Type B pancreatic cell (in vitro differentiated cells): ENCODE results near the gene FBXW12. TPM values are rescaled to one million over a fixed set of nuclear protein-coding genes. Genes with fewer than 3 reads are reported as not detected.
"Not testable (repeated sequence)": the region's sequence is repeated elsewhere in the genome, so short reads cannot be mapped to it uniquely, and the experiment has no call there.

Experiments used
- DNase-seq: peaks from one replicate; pipeline ENCODE4 v3.0.0; 2021; ENCODE audit warnings: mixed read lengths; ENCODE audit not compliant: unreplicated experiment; ENCODE audit errors: extremely low spot score
- H3K27ac Mint-ChIP-seq: 2 replicates; pipeline ENCODE4 v1.8.0; 2021; ENCODE audit warnings: mild to moderate bottlenecking, mixed read lengths
- H3K27me3 Mint-ChIP-seq: 2 replicates; pipeline ENCODE4 v1.8.0; 2021; ENCODE audit warnings: mixed read lengths
- H3K36me3 Mint-ChIP-seq: 2 replicates; pipeline ENCODE4 v1.8.0; 2021; ENCODE audit warnings: mixed read lengths
- H3K4me1 Mint-ChIP-seq: one replicate; pipeline ENCODE4 v1.8.0; 2021; ENCODE audit warnings: mixed read lengths; ENCODE audit not compliant: unreplicated experiment
- H3K4me3 Mint-ChIP-seq: 2 replicates; pipeline ENCODE4 v1.8.0; 2021; ENCODE audit warnings: mild to moderate bottlenecking, mixed read lengths
- H3K9me3 Mint-ChIP-seq: 2 replicates; pipeline ENCODE4 v1.8.0; 2021; ENCODE audit warnings: mixed read lengths
- CTCF ChIP-seq: fragments of 200-600 bp; sonication (generic); conservative IDR thresholded peaks from 2 replicates; pipeline ENCODE4 v1.5.0; 2021; ENCODE audit warnings: antibody characterized with exemption, mild to moderate bottlenecking
- total RNA-seq: library from RNA; stranded (reverse); gene quantifications from 2 replicates; pipeline ENCODE4 v1.2.1, GENCODE V29; 2021; ENCODE audit warnings: low replicate concordance

The FBXW12 gene
- total RNA-seq, 1 donor from 2014 or later: not detected

GRCh38 chr3:48399387-48400172 is 27.6 kb downstream of the FBXW12 start:
- peak; percentile 44 for DNase-seq
- H3K27me3 Mint-ChIP-seq: peaks cover 4% of the 10 kb centered on the region
- no peaks in the 10 kb centered on the region for H3K36me3 Mint-ChIP-seq
- TF ChIP-seq CTCF: no peak
- no peaks in the 10 kb centered on the region for H3K9me3 Mint-ChIP-seq
- peaks cover 5% of the 10 kb centered on the region for H3K4me1 Mint-ChIP-seq
- H3K27ac Mint-ChIP-seq: peak overlapping the region; percentile 75
- H3K4me3 Mint-ChIP-seq: no peak overlapping the region

- Mint-ChIP-seq H3K4me3 (no peak overlapping the region), H3K27me3 (peaks cover under 1% of the 10 kb centered on the region), H3K4me1 (peaks cover 5% of the 10 kb centered on the region), H3K27ac (peak overlapping the region; percentile 84), H3K9me3 (no peaks in the 10 kb centered on the region), H3K36me3 (no peaks in the 10 kb centered on the region)
- peak; percentile 90 for TF ChIP-seq CTCF
- peak; percentile 56 for DNase-seq
These were observed 28.9 kb downstream of the FBXW12 start for GRCh38 chr3:48400824-48401433.

- not testable (repeated sequence) for H3K4me3 Mint-ChIP-seq, DNase-seq, H3K4me1 Mint-ChIP-seq, H3K27ac Mint-ChIP-seq, H3K9me3 Mint-ChIP-seq, H3K36me3 Mint-ChIP-seq, H3K27me3 Mint-ChIP-seq
These were observed 29.4 kb downstream of the FBXW12 start for GRCh38 chr3:48401434-48401901.

- no peak for TF ChIP-seq CTCF
- Mint-ChIP-seq H3K27me3 (no peaks in the 10 kb centered on the region), H3K27ac (peak overlapping the region; percentile 78), H3K4me3 (no peak overlapping the region), H3K36me3 (peaks cover 7% of the 10 kb centered on the region), H3K9me3 (no peaks in the 10 kb centered on the region), H3K4me1 (peaks cover 5% of the 10 kb centered on the region)
- DNase-seq: peak; percentile 56
These were observed 30.3 kb downstream of the FBXW12 start for GRCh38 chr3:48402281-48402732.

GRCh38 chr3:48402907-48403306 is 30.9 kb downstream of the FBXW12 start:
- DNase-seq: peak; percentile 44
- Mint-ChIP-seq H3K4me1 (peaks cover 5% of the 10 kb centered on the region), H3K27me3 (no peaks in the 10 kb centered on the region), H3K4me3 (no peak overlapping the region), H3K9me3 (no peaks in the 10 kb centered on the region), H3K27ac (peak overlapping the region; percentile 78), H3K36me3 (peaks cover 7% of the 10 kb centered on the region)
- TF ChIP-seq CTCF: no peak
